ENCODE measurements around the gene XRCC4. TPM values are rescaled to one million over a fixed set of nuclear protein-coding genes. Genes with fewer than 3 reads are reported as not detected.

The XRCC4 gene
- total and polyA plus RNA-seq, 2 of the 8 experiments (the other 6 are each of a cell fraction or from before 2014, with no cell fraction given), result 3.0 to 8.3 TPM

DNA sequence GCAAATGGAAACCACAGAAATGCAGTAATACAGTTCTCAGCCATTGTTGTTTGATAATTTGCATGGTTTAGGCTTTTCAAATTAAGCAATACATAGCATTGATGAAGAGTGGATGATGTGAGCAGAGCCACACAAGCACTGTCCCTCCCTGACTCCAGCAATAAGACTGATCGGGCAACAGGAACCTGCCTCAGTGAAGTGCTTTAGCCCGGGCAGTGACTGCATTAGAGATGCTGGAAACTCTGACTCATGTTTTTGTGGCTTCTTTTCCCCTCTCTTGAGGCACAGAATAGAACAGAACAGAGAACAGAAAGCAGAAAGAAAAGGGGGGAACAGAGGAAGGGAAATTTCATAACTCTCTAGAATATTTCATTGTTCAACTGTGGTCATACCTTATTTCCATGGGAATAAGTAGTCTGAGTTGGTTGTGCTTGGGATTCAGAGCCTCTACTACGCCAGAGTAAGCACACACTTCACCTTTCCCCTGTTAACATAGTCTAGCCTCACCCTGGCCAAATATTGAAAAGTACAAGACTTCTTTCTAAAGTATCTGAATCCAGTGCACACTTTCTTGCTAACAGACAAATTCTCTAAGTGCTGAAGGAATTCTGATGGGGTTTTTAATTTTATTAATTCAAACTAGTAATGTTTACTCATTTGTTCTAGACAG, 229.4 kb downstream of the XRCC4 start:
- no peak overlapping the region for H2BK15ac ChIP-seq (ENCODE audit: low read length)
- ChIA-PET CTCF (ENCODE audit: partially characterized antibody) (no interaction called here), POLR2A (ENCODE audit: partially characterized antibody) (no interaction called here)
- no peak overlapping the region for H4K5ac ChIP-seq (ENCODE audit: insufficient read length, low read depth, low read length)
- H2BK20ac ChIP-seq (ENCODE audit: low read length), result no peak overlapping the region
- no peak overlapping the region for H2AFZ ChIP-seq (ENCODE audit: low read length)
- no peaks in the 10 kb centered on the region for H3K36me3 ChIP-seq (ENCODE audit: control insufficient read depth in 2 of 4, insufficient read depth in 4 of 4, low read length in 3 of 4)
- H3K4ac ChIP-seq (replicated peaks; ENCODE audit: insufficient read length, low read depth, low read length), result no peak overlapping the region
- no peak for DNase-seq (ENCODE audit: low read depth in 1 of 2, low spot score in 2 of 2)
- 53% methylated on average over 3 of the region's 3 CpGs; no CpG with 5 or more reads in 1 of the 2 experiments for WGBS, 2 experiments (ENCODE audit: extremely low coverage in 1 of 2, insufficient coverage in 1 of 2, insufficient read length in 1 of 2, insufficient replicate concordance in 2 of 2, low coverage in 1 of 2, low lambda C conversion rate in 2 of 2, missing lambda C conversion rate in 1 of 2)
- no peaks in the 10 kb centered on the region for H4K20me1 ChIP-seq (replicated peaks in 1 of 2; ENCODE audit: control insufficient read depth in 1 of 2, insufficient read depth in 2 of 2, low read length in 2 of 2)
- H3K4me3 ChIP-seq (ENCODE audit: extremely low read depth in 1 of 4, insufficient read depth in 2 of 4, low read depth in 3 of 4, low read length in 4 of 4), result no peak overlapping the region
- H3K9ac ChIP-seq (replicated peaks in 1 of 4; ENCODE audit: extremely low read depth in 1 of 4, low read depth in 3 of 4, low read length in 3 of 4), result no peak overlapping the region
- FAIRE-seq, result no peak
- H3K56ac ChIP-seq (replicated peaks; ENCODE audit: insufficient read length, low read depth, low read length), result no peak overlapping the region
- no peaks in the 10 kb centered on the region for H3K79me2 ChIP-seq (ENCODE audit: control insufficient read depth in 1 of 2, insufficient read depth in 2 of 2, low read length in 2 of 2)
- no peak overlapping the region for H3K27ac ChIP-seq (ENCODE audit: low read depth, low read length)
- no peaks in the 10 kb centered on the region; a peak in 1 of 7 replicates for H3K4me1 ChIP-seq (replicated peaks in 1 of 4; ENCODE audit: control insufficient read depth in 3 of 4, insufficient read depth in 4 of 4, low read length in 3 of 4)
- no peak overlapping the region for H4K91ac ChIP-seq (replicated peaks; ENCODE audit: insufficient read length, low read length)
- H2BK120ac ChIP-seq (replicated peaks; ENCODE audit: low read depth, low read length), result no peak overlapping the region
- no peaks in the 10 kb centered on the region for H3K9me3 ChIP-seq (ENCODE audit: insufficient read depth in 2 of 2, low read depth in 1 of 2, low read length in 1 of 2)
- no peak overlapping the region for H2BK12ac ChIP-seq (ENCODE audit: low read depth, low read length)
- H4K8ac ChIP-seq (ENCODE audit: extremely low read depth, insufficient read depth, low read length), result no peak overlapping the region
- H3K4me2 ChIP-seq (ENCODE audit: insufficient read depth in 1 of 2, low read depth in 2 of 2, low read length in 2 of 2), result no peak overlapping the region
- no peak overlapping the region for H2AK5ac ChIP-seq (ENCODE audit: low read depth, low read length)
- no peak overlapping the region for H3K18ac ChIP-seq (ENCODE audit: extremely low read depth, low read length)
- H3K27me3 ChIP-seq (replicated peaks in 1 of 4; ENCODE audit: control insufficient read depth in 3 of 4, extremely low read depth in 1 of 4, insufficient read depth in 3 of 4, low read length in 3 of 4), result no peaks in the 10 kb centered on the region
- H3K23me2 ChIP-seq (ENCODE audit: low read depth, low read length), result no peaks in the 10 kb centered on the region
- H3K79me1 ChIP-seq (ENCODE audit: low read depth, low read length), result no peaks in the 10 kb centered on the region
- H3K23ac ChIP-seq (ENCODE audit: insufficient read length), result no peak overlapping the region
- H3K14ac ChIP-seq (ENCODE audit: insufficient read length), result no peak overlapping the region
- H2BK5ac ChIP-seq (ENCODE audit: low read depth, low read length), result no peak overlapping the region
- TF ChIP-seq RFX5 (IDR thresholded peaks at IDR 0.05; ENCODE audit: borderline replicate concordance, low read depth, low read length) (no peak), CBX5 (IDR thresholded peaks at IDR 0.05; ENCODE audit: low read depth, low read length) (no peak), TAF7 (optimal IDR thresholded peaks at IDR 0.05; ENCODE audit: borderline replicate concordance, low read depth, low read length) (no peak), HDAC6 (IDR thresholded peaks at IDR 0.05; ENCODE audit: low read depth, low read length) (no peak), KDM5A (IDR thresholded peaks at IDR 0.05; ENCODE audit: low read length) (no peak)
- TF ChIP-seq, protein P1, sequence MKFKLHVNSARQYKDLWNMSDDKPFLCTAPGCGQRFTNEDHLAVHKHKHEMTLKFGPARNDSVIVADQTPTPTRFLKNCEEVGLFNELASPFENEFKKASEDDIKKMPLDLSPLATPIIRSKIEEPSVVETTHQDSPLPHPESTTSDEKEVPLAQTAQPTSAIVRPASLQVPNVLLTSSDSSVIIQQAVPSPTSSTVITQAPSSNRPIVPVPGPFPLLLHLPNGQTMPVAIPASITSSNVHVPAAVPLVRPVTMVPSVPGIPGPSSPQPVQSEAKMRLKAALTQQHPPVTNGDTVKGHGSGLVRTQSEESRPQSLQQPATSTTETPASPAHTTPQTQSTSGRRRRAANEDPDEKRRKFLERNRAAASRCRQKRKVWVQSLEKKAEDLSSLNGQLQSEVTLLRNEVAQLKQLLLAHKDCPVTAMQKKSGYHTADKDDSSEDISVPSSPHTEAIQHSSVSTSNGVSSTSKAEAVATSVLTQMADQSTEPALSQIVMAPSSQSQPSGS (IDR thresholded peaks at IDR 0.05; ENCODE audit: low read length), result no peak
- TF ChIP-seq, protein P2, sequence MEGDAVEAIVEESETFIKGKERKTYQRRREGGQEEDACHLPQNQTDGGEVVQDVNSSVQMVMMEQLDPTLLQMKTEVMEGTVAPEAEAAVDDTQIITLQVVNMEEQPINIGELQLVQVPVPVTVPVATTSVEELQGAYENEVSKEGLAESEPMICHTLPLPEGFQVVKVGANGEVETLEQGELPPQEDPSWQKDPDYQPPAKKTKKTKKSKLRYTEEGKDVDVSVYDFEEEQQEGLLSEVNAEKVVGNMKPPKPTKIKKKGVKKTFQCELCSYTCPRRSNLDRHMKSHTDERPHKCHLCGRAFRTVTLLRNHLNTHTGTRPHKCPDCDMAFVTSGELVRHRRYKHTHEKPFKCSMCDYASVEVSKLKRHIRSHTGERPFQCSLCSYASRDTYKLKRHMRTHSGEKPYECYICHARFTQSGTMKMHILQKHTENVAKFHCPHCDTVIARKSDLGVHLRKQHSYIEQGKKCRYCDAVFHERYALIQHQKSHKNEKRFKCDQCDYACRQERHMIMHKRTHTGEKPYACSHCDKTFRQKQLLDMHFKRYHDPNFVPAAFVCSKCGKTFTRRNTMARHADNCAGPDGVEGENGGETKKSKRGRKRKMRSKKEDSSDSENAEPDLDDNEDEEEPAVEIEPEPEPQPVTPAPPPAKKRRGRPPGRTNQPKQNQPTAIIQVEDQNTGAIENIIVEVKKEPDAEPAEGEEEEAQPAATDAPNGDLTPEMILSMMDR (IDR thresholded peaks at IDR 0.05; ENCODE audit: control extremely low read depth in 1 of 3, insufficient read depth in 1 of 3, low read depth in 1 of 3, low read length in 3 of 3), result no peak
- TF ChIP-seq, protein P3, sequence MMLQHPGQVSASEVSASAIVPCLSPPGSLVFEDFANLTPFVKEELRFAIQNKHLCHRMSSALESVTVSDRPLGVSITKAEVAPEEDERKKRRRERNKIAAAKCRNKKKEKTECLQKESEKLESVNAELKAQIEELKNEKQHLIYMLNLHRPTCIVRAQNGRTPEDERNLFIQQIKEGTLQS (IDR thresholded peaks at IDR 0.05; ENCODE audit: insufficient read depth, low read depth, low read length), result no peak
